Measurements from ENCODE around the gene SF3B1. TPM values are rescaled to one million over a fixed set of nuclear protein-coding genes. Genes with fewer than 3 reads are reported as not detected.

SF3B1 gene

Small RNAs within 50 kb of the gene (small RNA-seq; reads per million reads assigned to genes)
- gene RF00394 (ENCODE audit: low read depth) (not detected), gene RNU6-1029P (ENCODE audit: low read depth) (not detected)

Measured in mesenchymal stem cell (in vitro differentiated cells and primary cell).